Sigmoid colon (tissue), 7 donors: ENCODE data around the gene FSCN2. TPM values are rescaled to one million over a fixed set of nuclear protein-coding genes. Genes with fewer than 3 reads are reported as not detected.

Experiments used
- DNase-seq: peaks from one replicate; pipeline ENCODE4 v3.0.0-alpha.2; 2019
- H3K27ac ChIP-seq, 4 donors: fragments of 200-600 bp; sonication (generic); one replicate each; pipeline ENCODE4 v1.5.1; 2016 to 2019; ENCODE audit warnings: mild to moderate bottlenecking in 1 of 4
- H3K27me3 ChIP-seq, 3 donors: fragments of 200-600 bp; sonication (generic); one replicate each; pipeline ENCODE4 v1.5.1; 2019; ENCODE audit warnings: mild to moderate bottlenecking in 1 of 3
- H3K36me3 ChIP-seq, 4 donors: fragments of 200-600 bp; sonication (generic); one replicate each; pipeline ENCODE4 v1.5.1; 2016 to 2019
- H3K4me1 ChIP-seq, 4 donors: fragments of 200-600 bp; sonication (generic); one replicate each; pipeline ENCODE4 v1.5.1; 2017 to 2019
- H3K4me3 ChIP-seq, 4 donors: fragments of 200-600 bp; sonication (generic); one replicate each; pipeline ENCODE4 v1.5.1; 2017 to 2019; ENCODE audit warnings: mild to moderate bottlenecking in 2 of 4, moderate library complexity in 1 of 4
- H3K9me3 ChIP-seq, 4 donors: fragments of 200-600 bp in 3 of 4; sonication (generic) in 3 of 4; one replicate each; pipeline versions ENCODE4 v1.5.1 to v1.6.1; 2013 to 2019
- EP300 ChIP-seq, 4 donors: sonication (generic); formaldehyde crosslinking; IDR thresholded peaks; one replicate each; pipeline ENCODE4 v1.6.1; 2017; ENCODE audit warnings: antibody characterized with exemption in 4 of 4
- POLR2A ChIP-seq, 2 donors: fragments of 450-650 bp; IDR thresholded peaks; one replicate each; pipeline ENCODE4 v1.6.1; 2016; ENCODE audit warnings: antibody characterized with exemption in 2 of 2, mild to moderate bottlenecking in 2 of 2, moderate library complexity in 2 of 2
- POLR2AphosphoS5 ChIP-seq, 4 donors: sonication (generic); formaldehyde crosslinking; IDR thresholded peaks; one replicate each; pipeline ENCODE4 v1.6.1; 2017; ENCODE audit warnings: antibody characterized with exemption in 4 of 4
- WGBS, 2 donors: extraction: QIAGEN DNeasy Blood & Tissue Kit; methylation state at CpG; one replicate each; pipeline ENCODE4 v1.1.7; 2013; 5-methylcytosine and 5-hydroxymethylcytosine counted together
- intact Hi-C: fragments of 100-400 bp; cut with DNase I; formaldehyde crosslinking; loops from one replicate; pipeline ENCODE4 v1.15.1; 2023
- polyA plus RNA-seq, 3 donors: library from polyadenylated mRNA; stranded (reverse); fragments of 200-250 nt; gene quantifications; one replicate each; pipeline ENCODE4 v1.2.3, GENCODE V29; 2013
- total RNA-seq, 4 donors: library from RNA; depleted of rRNA; stranded (reverse); fragments of >200 nt; gene quantifications; one replicate each; pipeline ENCODE4 v1.1.0, GENCODE V29; 2016
- TF ChIP-seq, protein P1 (sequence below), 4 experiments: fragments of 450-650 bp in 3 of 4; fragments of 200-600 bp in 1 of 4; IDR thresholded peaks; one replicate each; pipeline ENCODE4 v1.5.1; 2016 to 2019; ENCODE audit warnings: antibody characterized with exemption in 4 of 4, mild to moderate bottlenecking in 3 of 4, moderate library complexity in 2 of 4
- donor health status: healthy with polysubstance abuse.
- donor health status: Bipolar disorder and iron deficiency.
- donor health status: healthy.

FSCN2 gene
- total and polyA plus RNA-seq, 7 donors, result 0.33 to 2.3 (median 1.0) TPM; not detected in 3

DNA sequence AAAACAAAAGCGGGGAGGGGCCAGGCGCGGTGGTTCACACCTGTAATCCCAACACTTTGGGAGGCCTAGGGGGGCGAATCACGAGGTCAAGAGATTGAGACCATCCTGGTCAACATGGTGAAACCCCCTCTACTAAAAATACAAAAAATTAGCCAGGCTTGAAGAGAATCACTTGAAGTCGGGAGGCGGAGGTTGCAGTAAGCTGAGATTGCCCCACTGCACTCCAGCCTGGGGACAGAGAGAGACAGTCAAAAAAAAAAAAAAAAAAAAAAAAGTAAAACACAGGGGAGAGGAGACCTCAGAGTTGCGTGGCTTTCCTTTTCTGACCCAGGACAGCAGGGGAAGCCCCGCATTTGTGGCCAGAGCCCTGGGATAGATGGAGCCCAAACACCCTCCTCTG, 35.5 kb upstream of the FSCN2 start:
- TF ChIP-seq, protein P1, sequence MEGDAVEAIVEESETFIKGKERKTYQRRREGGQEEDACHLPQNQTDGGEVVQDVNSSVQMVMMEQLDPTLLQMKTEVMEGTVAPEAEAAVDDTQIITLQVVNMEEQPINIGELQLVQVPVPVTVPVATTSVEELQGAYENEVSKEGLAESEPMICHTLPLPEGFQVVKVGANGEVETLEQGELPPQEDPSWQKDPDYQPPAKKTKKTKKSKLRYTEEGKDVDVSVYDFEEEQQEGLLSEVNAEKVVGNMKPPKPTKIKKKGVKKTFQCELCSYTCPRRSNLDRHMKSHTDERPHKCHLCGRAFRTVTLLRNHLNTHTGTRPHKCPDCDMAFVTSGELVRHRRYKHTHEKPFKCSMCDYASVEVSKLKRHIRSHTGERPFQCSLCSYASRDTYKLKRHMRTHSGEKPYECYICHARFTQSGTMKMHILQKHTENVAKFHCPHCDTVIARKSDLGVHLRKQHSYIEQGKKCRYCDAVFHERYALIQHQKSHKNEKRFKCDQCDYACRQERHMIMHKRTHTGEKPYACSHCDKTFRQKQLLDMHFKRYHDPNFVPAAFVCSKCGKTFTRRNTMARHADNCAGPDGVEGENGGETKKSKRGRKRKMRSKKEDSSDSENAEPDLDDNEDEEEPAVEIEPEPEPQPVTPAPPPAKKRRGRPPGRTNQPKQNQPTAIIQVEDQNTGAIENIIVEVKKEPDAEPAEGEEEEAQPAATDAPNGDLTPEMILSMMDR (IDR thresholded peaks at IDR 0.05), result no peak
- no peak for TF ChIP-seq POLR2AphosphoS5 (IDR thresholded peaks at IDR 0.05)
- TF ChIP-seq EP300 (IDR thresholded peaks at IDR 0.05), result no peak
- TF ChIP-seq POLR2A (IDR thresholded peaks at IDR 0.05), result no peak
- H3K4me1 ChIP-seq, result peaks cover 0 to 13% (median 12%) of the 10 kb centered on the region in 4 donors
- 83 to 87% methylated on average over 9 of the region's 9 CpGs for WGBS, 2 donors
- H3K36me3 ChIP-seq, result no peaks in the 10 kb centered on the region
- DNase-seq, result no peak
- H3K27ac ChIP-seq, result no peak overlapping the region
- intact Hi-C loops, result no loop called here
- H3K9me3 ChIP-seq, result no peaks in the 10 kb centered on the region
- peaks cover 0 to 10% (median 4%) of the 10 kb centered on the region in 3 donors for H3K27me3 ChIP-seq
- no peak overlapping the region for H3K4me3 ChIP-seq

DNA sequence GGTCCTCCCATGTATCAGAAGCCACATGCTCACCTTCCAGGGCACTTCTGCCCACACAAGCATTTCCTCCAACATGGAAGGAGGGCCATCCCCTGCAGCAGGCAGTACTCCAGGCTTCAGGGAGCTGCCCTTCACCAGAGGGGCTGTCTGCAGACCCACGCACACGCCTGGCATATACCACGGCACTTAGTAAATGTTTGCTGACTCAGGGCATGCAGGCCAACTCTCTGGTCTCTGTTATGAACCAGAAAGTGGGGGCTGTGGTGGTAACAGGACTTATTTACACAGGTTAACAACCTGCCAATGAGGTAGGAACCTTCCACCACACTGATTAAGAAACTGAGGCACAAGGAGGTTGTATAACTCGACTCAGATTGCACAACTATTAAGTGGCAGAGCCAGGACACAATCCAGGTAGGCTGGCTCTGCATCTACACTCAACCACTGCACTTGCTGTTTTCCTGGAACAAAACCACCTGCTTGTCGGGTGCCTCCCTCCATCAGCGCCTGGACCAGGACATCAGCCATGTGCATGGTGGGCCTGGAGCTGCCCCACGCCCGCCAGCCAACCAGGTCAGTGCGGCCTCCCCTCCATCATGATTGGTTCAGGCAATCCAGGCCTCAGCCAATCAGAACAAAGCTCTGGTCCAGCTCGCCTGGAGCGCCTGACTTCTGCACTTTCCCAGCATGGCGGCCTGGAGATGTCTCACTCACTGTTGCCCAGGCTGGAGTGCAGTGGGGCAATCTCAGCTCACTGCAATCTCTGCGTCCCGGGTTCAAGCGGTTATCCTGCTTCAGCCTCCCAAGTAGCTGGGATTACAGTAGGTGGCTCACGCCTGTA, 34.8 kb upstream of the FSCN2 start:
- TF ChIP-seq POLR2A (IDR thresholded peaks at IDR 0.05), result no peak
- H3K27ac ChIP-seq, result no peak overlapping the region
- no peaks in the 10 kb centered on the region for H3K36me3 ChIP-seq
- peaks cover 0 to 9% (median 8%) of the 10 kb centered on the region in 4 donors for H3K4me1 ChIP-seq
- H3K27me3 ChIP-seq, result peaks cover 0 to 10% (median 4%) of the 10 kb centered on the region in 3 donors
- intact Hi-C loops, result no loop called here
- DNase-seq, result no peak
- H3K9me3 ChIP-seq, result no peaks in the 10 kb centered on the region
- H3K4me3 ChIP-seq, result no peak overlapping the region
- 84 to 91% methylated on average over 16 of the region's 16 CpGs for WGBS, 2 donors

DNA sequence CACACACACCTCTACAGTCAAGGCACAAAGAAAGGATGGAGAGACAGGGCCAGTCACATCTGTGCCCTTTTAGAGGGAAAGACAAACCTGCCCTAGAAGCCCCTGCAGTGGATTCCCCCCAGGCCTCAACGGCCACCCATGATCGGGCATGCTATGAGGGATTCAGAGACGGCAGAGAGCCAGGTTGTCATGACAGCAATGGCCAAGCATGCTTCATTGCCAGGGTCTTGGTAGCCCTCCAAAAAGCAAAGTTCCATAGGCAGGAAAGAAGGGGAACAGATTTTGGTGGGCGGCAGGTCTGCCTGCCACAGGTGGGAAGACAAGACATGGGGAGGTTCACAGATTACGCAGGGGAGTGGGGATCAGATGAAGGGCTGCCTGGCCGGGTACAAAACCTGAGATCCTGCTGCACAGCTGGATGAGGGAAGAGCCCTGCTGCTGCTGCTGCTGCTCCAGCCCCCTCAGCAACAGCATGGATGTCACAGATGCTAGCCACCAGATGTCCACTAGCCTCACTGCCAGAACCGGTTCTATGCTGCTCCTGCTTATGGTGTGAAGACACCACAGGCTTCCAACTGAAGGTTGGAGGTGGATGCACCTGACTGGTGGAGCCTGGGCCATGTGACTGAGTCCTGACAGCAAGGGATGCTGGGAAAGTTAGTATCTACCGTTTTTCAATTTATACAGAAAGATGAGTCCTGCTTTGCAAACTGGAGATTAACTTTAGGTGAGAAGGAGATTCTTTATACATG, 33.4 kb upstream of the FSCN2 start:
- Histone ChIP-seq H3K4me3 (no peak overlapping the region), H3K9me3 (no peaks in the 10 kb centered on the region), H3K4me1 (no peaks in the 10 kb centered on the region), H3K36me3 (no peaks in the 10 kb centered on the region), H3K27ac (no peak overlapping the region), H3K27me3 (peaks cover 0 to 10% (median 8%) of the 10 kb centered on the region in 3 donors)
- no peak for DNase-seq
- WGBS, 2 donors, result 54 to 57% methylated on average over 8 of the region's 8 CpGs
- TF ChIP-seq, protein P1 (IDR thresholded peaks at IDR 0.05), result no peak
- TF ChIP-seq POLR2A (IDR thresholded peaks at IDR 0.05) (no peak), EP300 (IDR thresholded peaks at IDR 0.05) (no peak), POLR2AphosphoS5 (IDR thresholded peaks at IDR 0.05) (no peak)
- intact Hi-C loops, result no loop called here

DNA sequence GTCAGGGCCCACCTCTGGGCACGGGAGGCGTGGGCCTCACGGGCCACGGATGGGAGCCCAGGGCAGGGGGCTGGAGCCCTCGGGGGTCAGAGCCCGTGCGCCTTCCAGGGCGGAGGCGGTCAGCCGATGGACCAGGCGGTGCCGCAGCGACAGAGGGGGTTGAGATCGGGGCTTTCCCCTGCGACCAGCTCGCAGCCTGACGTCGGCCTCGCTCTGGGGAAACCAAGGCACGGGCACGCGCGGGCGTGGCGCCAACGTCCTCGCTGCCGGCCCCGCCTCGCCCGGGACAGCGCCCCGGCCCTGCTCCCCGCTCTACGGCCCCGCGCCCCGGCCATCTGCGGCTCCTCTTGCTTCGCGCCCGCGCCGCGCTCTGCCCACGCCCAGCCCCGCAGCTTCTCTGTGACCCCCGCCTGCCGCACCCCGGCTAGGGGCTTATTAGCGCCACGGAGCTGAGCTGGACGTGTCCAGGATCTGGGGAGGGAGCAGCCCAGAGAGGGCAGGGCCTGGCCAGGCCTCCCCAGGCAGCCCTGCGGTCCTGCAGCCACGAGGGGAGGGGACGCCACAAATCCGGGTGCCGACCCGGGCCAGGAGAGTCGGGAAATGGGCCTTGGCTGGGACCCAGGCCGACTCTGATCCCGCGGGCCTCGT, 29.1 kb upstream of the FSCN2 start:
- no peak overlapping the region for H3K27ac ChIP-seq
- TF ChIP-seq EP300 (IDR thresholded peaks at IDR 0.05) (no peak), POLR2A (IDR thresholded peaks at IDR 0.05) (no peak), POLR2AphosphoS5 (IDR thresholded peaks at IDR 0.05) (no peak)
- TF ChIP-seq, protein P1 (IDR thresholded peaks at IDR 0.05), result no peak
- H3K4me1 ChIP-seq, result no peaks in the 10 kb centered on the region
- DNase-seq, result no peak
- H3K36me3 ChIP-seq, result no peaks in the 10 kb centered on the region
- H3K9me3 ChIP-seq, result no peaks in the 10 kb centered on the region
- peaks cover 0 to 4% (median 0%) of the 10 kb centered on the region in 3 donors for H3K27me3 ChIP-seq
- intact Hi-C loops, result no loop called here
- no peak overlapping the region for H3K4me3 ChIP-seq
- WGBS, 2 donors, result 48 to 68% methylated on average over 64 of the region's 64 CpGs

DNA sequence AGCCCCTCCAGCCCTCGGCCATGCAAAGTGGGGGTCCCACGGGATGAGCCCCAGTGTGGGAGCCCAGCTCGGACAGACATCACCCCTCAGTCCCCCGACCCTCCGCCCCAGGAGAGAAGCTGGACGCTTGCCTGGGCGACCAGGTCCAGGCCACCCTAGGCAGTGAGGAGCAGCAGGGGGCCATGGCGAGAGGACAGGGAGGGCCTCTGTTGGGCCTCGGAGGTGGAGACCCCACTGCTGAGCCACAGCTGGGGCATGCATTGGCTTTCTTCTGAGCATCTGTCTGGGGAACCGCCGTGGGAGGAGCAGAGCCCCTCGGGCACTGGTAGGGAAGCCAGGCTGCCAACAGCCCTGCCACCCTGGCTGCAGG, 28.6 kb upstream of the FSCN2 start:
- no peaks in the 10 kb centered on the region for H3K9me3 ChIP-seq
- 83 to 85% methylated on average over 12 of the region's 12 CpGs for WGBS, 2 donors
- TF ChIP-seq, protein P1 (IDR thresholded peaks at IDR 0.05), result no peak
- TF ChIP-seq POLR2A (IDR thresholded peaks at IDR 0.05), result no peak
- no peak for TF ChIP-seq POLR2AphosphoS5 (IDR thresholded peaks at IDR 0.05)
- no peak for TF ChIP-seq EP300 (IDR thresholded peaks at IDR 0.05)
- no peak for DNase-seq
- no peaks in the 10 kb centered on the region for H3K36me3 ChIP-seq
- peaks cover 0 to 4% (median 0%) of the 10 kb centered on the region in 3 donors for H3K27me3 ChIP-seq
- no peak overlapping the region for H3K4me3 ChIP-seq
- H3K4me1 ChIP-seq, result no peaks in the 10 kb centered on the region
- intact Hi-C loops, result no loop called here
- H3K27ac ChIP-seq, result no peak overlapping the region
